ENCODE measurements around the gene WDR38.

DNA sequence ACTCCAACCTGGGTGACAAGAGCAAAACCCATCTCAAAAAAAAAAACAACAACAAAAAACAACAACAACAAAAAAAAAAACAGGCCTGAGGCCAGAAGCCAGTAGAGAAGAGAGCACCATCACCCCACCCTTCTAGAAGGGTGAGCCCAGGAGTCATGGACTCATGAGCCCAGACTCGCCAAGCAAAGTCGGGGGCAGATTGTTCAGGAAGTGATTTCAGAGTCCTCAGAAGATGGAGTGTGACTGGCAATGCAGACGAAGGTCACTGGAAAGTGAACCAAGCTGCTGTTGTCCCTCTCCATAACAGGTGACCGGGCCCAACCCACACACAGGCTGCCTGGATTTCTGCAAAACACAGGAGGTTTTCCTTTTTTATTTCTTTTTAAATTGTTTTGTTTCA lies 9.0 kb upstream of the WDR38 start:
- no peak for TF ChIP-seq EZH2 (IDR thresholded peaks at IDR 0.05; ENCODE audit: borderline replicate concordance, low read length)
- TF ChIP-seq, protein P1, sequence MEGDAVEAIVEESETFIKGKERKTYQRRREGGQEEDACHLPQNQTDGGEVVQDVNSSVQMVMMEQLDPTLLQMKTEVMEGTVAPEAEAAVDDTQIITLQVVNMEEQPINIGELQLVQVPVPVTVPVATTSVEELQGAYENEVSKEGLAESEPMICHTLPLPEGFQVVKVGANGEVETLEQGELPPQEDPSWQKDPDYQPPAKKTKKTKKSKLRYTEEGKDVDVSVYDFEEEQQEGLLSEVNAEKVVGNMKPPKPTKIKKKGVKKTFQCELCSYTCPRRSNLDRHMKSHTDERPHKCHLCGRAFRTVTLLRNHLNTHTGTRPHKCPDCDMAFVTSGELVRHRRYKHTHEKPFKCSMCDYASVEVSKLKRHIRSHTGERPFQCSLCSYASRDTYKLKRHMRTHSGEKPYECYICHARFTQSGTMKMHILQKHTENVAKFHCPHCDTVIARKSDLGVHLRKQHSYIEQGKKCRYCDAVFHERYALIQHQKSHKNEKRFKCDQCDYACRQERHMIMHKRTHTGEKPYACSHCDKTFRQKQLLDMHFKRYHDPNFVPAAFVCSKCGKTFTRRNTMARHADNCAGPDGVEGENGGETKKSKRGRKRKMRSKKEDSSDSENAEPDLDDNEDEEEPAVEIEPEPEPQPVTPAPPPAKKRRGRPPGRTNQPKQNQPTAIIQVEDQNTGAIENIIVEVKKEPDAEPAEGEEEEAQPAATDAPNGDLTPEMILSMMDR (conservative IDR thresholded peaks at IDR 0.05 in 1 of 2, IDR thresholded peaks at IDR 0.05 in 1 of 2; ENCODE audit: extremely low read depth in 1 of 2, insufficient read depth in 1 of 2, low read depth in 1 of 2, low read length in 2 of 2), result no peak

Measured in mammary epithelial cell (primary cell).